ENCODE measurements around the gene SH3BP2.
"Not testable (repeated sequence)": the region's sequence is repeated elsewhere in the genome, so short reads cannot be mapped to it uniquely, and the experiment has no call there.

SH3BP2 gene

DNA sequence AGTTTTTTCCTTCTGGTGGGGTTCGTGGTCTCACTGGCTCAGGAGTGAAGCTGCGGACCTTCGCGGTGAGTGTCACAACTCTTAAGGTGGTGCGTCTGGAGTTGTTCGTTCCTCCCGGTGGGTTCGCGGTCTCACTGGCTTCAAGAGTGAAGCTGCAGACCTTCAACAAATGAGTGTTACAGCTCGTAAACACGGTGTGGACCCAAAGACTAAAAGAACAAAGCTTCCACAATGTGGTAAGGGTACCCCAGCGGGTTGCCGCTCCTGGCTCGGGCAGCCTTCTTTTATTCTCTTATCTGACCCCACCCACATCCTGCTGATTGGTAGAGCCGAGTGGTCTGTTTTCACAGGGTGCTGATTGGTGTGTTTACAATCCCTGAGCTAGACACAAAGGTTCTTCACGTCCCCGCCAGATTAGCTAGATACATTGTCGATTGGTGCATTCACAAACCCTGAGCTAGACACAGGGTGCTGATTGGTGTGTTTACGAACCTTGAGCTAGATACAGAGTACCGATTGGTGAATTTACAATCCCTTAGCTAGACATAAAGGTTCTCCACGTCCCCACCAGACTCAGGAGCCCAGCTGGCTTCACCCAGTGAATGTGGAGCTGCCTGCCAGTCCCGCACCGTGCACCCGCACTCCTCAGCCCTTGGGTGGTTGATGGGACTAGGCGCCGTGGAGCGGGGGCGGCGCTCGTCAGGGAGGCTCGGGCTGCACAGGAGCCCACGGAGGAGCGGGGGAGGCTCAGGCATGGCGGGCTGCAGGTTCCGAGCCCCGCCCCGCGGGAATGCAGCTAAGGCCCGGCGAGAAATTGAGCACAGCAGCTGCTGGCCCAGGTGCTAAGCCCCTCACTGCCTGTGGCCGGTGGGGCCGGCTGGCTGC lies 30.2 kb upstream of the SH3BP2 start:
- DNase-seq, result not testable (repeated sequence)

- DNase-seq, result no peak
Observed at GRCh38 chr4:2763511-2763967, 29.3 kb upstream of the SH3BP2 start.

GRCh38 chr4:2765832-2766526 lies 26.9 kb upstream of the SH3BP2 start:
- DNase-seq, result no peak

GRCh38 chr4:2767046-2767704 lies 25.7 kb upstream of the SH3BP2 start:
- DNase-seq, result no peak

GRCh38 chr4:2767705-2768074 lies 25.2 kb upstream of the SH3BP2 start:
- no peak for DNase-seq

DNA sequence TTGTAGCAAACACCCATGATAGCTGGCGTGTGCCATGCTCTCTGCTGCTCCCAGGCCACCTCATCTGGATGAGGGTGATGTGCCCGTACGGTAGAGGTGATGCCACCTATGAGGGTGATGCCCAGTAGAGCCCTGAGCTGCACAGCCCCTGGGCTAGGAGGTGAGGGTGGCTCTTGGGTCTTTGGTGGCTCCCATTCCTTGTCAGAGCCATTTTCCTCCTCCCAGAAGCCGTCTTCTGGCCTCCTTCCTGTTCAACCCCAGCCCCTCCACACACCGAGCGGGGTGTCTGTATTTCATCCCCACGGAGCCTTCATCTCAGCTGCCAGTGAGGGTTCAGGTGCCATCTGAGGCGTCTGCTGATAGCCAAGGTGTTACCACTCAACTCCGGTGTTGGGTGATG lies 24.8 kb upstream of the SH3BP2 start:
- DNase-seq, result no peak

GRCh38 chr4:2768921-2769336 lies 24.0 kb upstream of the SH3BP2 start:
- DNase-seq, result no peak

GRCh38 chr4:2771264-2771663 lies 21.6 kb upstream of the SH3BP2 start:
- no peak for DNase-seq

DNA sequence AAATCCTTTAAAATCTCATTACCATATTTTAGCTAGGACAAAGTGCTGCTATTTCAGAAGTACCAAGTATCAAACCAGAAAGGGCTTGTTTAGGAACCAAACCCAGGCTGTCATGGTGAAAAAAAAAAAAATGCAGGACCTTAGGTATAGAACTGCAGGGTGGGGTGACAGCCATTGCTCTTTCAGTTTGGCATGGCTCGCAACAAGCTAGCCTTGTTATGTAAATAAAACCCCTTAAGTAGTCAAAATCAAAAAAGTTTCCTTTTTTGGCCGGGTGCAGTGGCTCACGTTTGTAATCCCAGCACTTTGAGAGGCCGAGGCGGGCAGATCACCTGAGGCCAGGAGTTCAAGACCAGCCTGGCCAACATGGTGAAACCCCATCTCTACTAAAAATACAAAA lies 12.2 kb upstream of the SH3BP2 start:
- not testable (repeated sequence) for DNase-seq

DNA sequence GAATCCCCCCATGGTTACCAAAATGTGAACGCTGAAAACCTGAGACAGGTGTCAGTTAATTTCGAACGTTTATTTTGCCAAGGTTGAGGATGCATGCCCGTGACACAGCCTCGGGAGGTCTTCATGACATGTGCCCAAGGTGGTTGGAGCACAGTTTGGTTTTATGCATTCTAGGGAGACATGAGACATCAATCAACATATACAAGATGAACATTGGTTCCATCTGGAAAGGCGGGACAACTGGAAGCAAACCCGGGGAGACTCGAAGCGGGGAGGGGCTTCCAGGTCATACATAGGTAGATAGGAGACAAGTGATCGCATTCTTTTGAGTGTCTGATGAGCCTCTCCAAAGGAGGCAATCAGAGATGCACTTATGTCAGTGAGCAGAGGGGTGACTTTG lies 11.0 kb upstream of the SH3BP2 start:
- no peak for DNase-seq

DNA sequence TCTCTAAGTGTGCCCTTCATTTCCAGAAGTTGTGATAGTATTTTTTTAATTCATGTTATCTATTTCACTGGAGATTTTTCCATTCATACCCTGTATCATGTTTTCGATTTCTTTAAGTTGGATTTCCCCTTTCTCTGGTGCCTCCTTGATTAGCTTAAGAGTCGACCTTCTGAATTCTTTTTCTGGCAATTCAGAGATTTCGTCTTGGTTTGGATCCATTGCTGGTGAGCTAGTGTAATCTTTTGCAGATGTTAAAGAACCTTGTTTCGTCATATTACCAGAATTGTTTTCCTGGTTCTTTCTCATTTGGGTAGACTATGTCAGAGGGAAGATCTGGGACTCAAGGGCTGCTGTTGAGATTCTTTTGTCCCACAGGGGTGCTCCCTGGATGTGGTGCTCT lies 9.1 kb upstream of the SH3BP2 start:
- no peak for DNase-seq

DNA sequence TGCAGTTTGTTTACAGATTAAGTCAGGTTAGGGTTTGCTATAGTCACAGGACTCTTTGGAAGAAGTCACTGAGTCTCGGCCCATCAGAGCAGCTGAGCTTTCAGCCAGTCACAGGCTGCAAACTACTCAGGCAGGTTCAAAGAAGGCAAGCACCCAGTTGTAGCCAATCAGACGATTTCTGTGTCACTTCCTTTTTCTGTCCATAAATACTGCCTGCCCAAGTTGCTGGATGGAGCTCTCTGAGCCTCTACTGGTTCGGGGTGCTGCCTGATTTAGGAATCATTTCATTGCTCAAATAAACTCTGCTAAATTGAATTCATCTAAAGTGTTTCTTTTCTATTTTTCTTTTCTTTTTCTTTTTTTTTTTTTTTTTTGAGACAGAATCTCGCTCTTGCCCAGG lies 7.3 kb upstream of the SH3BP2 start:
- DNase-seq, result no peak

DNA sequence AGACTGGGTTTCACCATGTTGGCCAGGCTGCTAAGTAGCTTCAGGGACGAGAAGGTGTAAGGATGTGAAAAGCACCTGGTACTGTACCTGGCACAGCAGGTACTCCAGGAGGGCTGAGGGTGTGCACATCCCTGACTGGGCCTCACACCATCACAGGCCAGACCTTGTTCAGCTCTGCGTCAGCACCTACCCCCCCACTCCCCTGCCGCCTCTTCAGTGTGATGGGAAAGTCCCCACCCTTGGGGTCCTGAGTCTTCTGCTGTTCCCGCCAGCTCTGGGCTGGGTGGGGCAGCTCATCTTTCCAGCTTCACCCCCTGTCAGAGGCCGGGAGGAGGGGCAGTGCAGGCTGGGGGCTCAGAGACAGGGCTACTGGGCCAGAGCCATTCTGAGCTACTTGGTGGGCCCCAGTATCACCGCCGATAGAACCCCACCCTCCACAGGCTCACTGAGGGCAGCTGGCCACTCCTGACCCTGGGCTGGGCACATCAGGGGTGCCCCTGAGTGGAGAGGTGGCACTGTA lies 6.7 kb upstream of the SH3BP2 start:
- DNase-seq, result no peak

GRCh38 chr4:2786794-2787229 lies 6.1 kb upstream of the SH3BP2 start:
- no peak for DNase-seq

GRCh38 chr4:2787230-2788100 lies 5.4 kb upstream of the SH3BP2 start:
- DNase-seq, result peak; percentile 33

DNA sequence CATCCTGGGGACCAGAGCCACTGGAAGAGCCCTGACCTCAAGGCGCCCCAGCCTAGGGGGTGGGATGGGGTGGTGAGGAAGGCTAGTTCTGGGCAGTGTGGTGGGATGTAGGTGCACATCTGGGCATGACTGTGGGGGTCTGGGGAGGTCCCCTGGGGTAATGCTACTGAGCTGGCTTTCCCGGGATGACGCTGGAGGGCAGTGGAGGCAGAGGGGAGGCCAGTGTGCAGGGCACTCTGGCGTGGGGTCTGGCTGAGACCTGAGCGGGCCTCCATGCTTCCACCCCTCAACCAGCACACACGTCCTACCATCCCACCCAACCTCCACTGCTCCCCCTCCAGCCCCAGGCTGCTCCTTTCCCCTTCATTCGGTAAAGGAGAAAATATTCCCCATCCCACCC lies 4.8 kb upstream of the SH3BP2 start:
- DNase-seq, result no peak

- DNase-seq, result peak; percentile 69
Observed at GRCh38 chr4:2788532-2789103, 4.3 kb upstream of the SH3BP2 start.

DNA sequence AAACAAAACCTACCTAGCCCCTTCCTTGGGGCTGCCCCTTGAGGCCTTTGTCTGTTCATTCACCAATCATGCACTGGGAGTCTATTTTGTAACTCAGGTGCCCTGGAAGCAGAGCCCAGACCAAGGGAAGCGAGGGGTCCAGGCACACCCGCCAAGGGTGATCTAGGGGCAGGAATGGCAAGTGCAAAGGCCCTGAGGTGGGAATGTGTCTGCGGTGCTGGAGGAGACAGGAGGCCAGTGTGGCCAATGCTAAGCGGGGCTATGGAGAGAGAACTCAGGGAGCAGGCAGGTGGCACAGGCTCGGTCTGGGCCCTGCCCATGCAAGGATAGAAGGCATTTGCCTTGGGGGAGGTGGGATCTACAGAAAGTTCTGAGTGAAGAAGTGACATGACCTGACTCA lies 3.5 kb upstream of the SH3BP2 start:
- DNase-seq, result no peak

GRCh38 chr4:2789793-2790582 lies 2.9 kb upstream of the SH3BP2 start:
- DNase-seq, result no peak

GRCh38 chr4:2790583-2791517 lies 2.0 kb upstream of the SH3BP2 start:
- peak; percentile 28 for DNase-seq
